ENCODE data around the gene HINT3.

DNA sequence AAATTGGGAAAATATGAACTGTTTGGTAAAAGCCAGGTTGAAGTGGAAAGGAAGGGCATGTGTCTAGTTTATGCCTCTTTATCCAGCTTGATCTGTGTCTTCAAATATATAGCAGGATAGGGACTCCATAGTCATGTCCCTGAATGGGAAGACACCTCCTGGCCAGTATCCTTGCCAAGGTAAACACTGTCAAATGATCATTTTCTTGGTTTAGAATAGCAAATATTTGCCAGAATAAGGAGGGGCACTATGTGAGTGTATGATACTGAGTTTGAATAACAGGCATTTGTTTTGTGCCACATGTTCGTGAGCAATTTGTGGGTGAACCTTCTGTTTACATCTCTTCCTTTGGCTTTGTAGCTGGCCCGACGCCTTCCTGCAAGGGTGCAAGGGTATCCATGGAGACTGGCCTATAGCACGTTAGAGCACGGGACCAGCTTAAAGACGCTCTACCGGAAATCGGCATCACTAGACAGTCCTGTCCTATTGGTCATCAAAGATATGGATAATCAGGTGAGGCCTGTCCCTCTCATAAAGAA is 34.2 kb upstream of the HINT3 start:
- no peak for TF ChIP-seq POLR2A (IDR thresholded peaks at IDR 0.05)
- TF ChIP-seq, protein P1, sequence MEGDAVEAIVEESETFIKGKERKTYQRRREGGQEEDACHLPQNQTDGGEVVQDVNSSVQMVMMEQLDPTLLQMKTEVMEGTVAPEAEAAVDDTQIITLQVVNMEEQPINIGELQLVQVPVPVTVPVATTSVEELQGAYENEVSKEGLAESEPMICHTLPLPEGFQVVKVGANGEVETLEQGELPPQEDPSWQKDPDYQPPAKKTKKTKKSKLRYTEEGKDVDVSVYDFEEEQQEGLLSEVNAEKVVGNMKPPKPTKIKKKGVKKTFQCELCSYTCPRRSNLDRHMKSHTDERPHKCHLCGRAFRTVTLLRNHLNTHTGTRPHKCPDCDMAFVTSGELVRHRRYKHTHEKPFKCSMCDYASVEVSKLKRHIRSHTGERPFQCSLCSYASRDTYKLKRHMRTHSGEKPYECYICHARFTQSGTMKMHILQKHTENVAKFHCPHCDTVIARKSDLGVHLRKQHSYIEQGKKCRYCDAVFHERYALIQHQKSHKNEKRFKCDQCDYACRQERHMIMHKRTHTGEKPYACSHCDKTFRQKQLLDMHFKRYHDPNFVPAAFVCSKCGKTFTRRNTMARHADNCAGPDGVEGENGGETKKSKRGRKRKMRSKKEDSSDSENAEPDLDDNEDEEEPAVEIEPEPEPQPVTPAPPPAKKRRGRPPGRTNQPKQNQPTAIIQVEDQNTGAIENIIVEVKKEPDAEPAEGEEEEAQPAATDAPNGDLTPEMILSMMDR (IDR thresholded peaks at IDR 0.05): no peak

All from body of pancreas (tissue), 4 donors.